Stimulated activated CD8-positive, alpha-beta memory T cell treated with anti-CD3 and anti-CD28 coated beads, Interleukin-7, amount 100 ng/mL, for 24 hours (primary cell): Measurements from ENCODE around the gene RAB25.

ENCODE experiments used
- DNase-seq: peaks from one replicate; pipeline ENCODE4 v3.0.0-alpha.2; 2020; ENCODE audit warnings: low read depth

The RAB25 gene

GRCh38 chr1:156118177-156118868 lies 57.4 kb downstream of the RAB25 start:
- DNase-seq: no peak

- DNase-seq: no peak
These were observed 58.7 kb downstream of the RAB25 start for GRCh38 chr1:156119503-156120209.
